Mucosa of gallbladder (tissue), 1 donor: ENCODE measurements around the gene LEFTY1. TPM values are rescaled to one million over a fixed set of nuclear protein-coding genes. Genes with fewer than 3 reads are reported as not detected.
"Not testable (repeated sequence)": the region's sequence is repeated elsewhere in the genome, so short reads cannot be mapped to it uniquely, and the experiment has no call there.

Experiments used
- DNase-seq: peaks from one replicate; pipeline ENCODE4 v3.0.0-alpha.2; 2020; ENCODE audit warnings: low spot score
- total RNA-seq: library from RNA; stranded (reverse); gene quantifications from one replicate; pipeline ENCODE4 v1.2.1, GENCODE V29; 2021
- donor health status: DM: no; HTN: no; CAD: no.

LEFTY1 gene
- total RNA-seq, 1 donor from 2014 or later: 1.5 TPM

- no peak for DNase-seq
These were observed 40.7 kb downstream of the LEFTY1 start for GRCh38 chr1:225848030-225848955.

- peak; percentile 79 for DNase-seq
These were observed 41.3 kb downstream of the LEFTY1 start for GRCh38 chr1:225847610-225848009.

- no peak for DNase-seq
These were observed 42.3 kb downstream of the LEFTY1 start for GRCh38 chr1:225846331-225847310.

- peak; percentile 67 for DNase-seq
These were observed 43.2 kb downstream of the LEFTY1 start for GRCh38 chr1:225845571-225846259.

GRCh38 chr1:225845097-225845496, 43.8 kb downstream of the LEFTY1 start:
- DNase-seq: no peak

- no peak for DNase-seq
These were observed 44.5 kb downstream of the LEFTY1 start for GRCh38 chr1:225844236-225845061.

- no peak for DNase-seq
These were observed 45.5 kb downstream of the LEFTY1 start for GRCh38 chr1:225843426-225843795.

GRCh38 chr1:225842788-225843425, 46.0 kb downstream of the LEFTY1 start:
- no peak for DNase-seq

- DNase-seq: no peak
These were observed 46.9 kb downstream of the LEFTY1 start for GRCh38 chr1:225842074-225842473.

- DNase-seq: no peak
These were observed 48.2 kb downstream of the LEFTY1 start for GRCh38 chr1:225840713-225841112.

- no peak for DNase-seq
These were observed 48.7 kb downstream of the LEFTY1 start for GRCh38 chr1:225840223-225840610.

- no peak for DNase-seq
These were observed 50.2 kb downstream of the LEFTY1 start for GRCh38 chr1:225838793-225839192.

- not testable (repeated sequence) for DNase-seq
These were observed 52.6 kb downstream of the LEFTY1 start for GRCh38 chr1:225836296-225836695.

Other genes starting within 250 kb of the LEFTY1 start
- gene ENAH, start 236.0 kb downstream of the LEFTY1 start, total RNA-seq: 258 TPM
- 292 TPM for gene SRP9, start 111.3 kb downstream of the LEFTY1 start, total RNA-seq
- 231 TPM for gene EPHX1, start 79.0 kb downstream of the LEFTY1 start, total RNA-seq
- 153 TPM for gene TMEM63A, start 6.8 kb downstream of the LEFTY1 start, total RNA-seq
- 71.8 TPM for gene PYCR2, start 35.1 kb upstream of the LEFTY1 start, total RNA-seq
- 0.23 TPM for gene LEFTY2, start 52.1 kb upstream of the LEFTY1 start, total RNA-seq
- 15.0 TPM for gene SDE2, start 110.2 kb upstream of the LEFTY1 start, total RNA-seq
- gene H3-3A, start 173.6 kb upstream of the LEFTY1 start, total RNA-seq: 492 TPM